Body of pancreas (tissue), 4 donors: ENCODE data around the gene CPNE1.

Experiments used
- CTCF ChIP-seq, 7 experiments: fragments of 450-650 bp in 4 of 7; fragments of 200-600 bp in 3 of 7; sonication (generic) in 3 of 7; IDR thresholded peaks; one replicate each; pipeline ENCODE4 v1.5.1; 2016 to 2019; ENCODE audit warnings: antibody characterized with exemption in 7 of 7
- POLR2A ChIP-seq, 3 donors: fragments of 450-650 bp; IDR thresholded peaks; one replicate each; pipeline ENCODE4 v1.6.1; 2016; ENCODE audit warnings: antibody characterized with exemption in 3 of 3, mild to moderate bottlenecking in 2 of 3

GRCh38 chr20:35663516-35664465 is 909 bp downstream of the CPNE1 start:
- TF ChIP-seq POLR2A (IDR thresholded peaks at IDR 0.05), result no peak
- no peak for TF ChIP-seq CTCF (IDR thresholded peaks at IDR 0.05)
